ENCODE results near the gene SPTLC3.

SPTLC3 gene

GRCh38 chr20:13147071-13147963 lies 138.5 kb downstream of the SPTLC3 start:
- no peak for DNase-seq

GRCh38 chr20:13147971-13148370 lies 139.2 kb downstream of the SPTLC3 start:
- DNase-seq, result no peak

- DNase-seq, result no peak
Measured at GRCh38 chr20:13148402-13148801, 139.6 kb downstream of the SPTLC3 start.

- DNase-seq, result no peak
Measured at GRCh38 chr20:13148961-13149360, 140.2 kb downstream of the SPTLC3 start.

GRCh38 chr20:13149371-13150105 lies 140.8 kb downstream of the SPTLC3 start:
- no peak for DNase-seq

GRCh38 chr20:13158369-13158768 lies 149.6 kb downstream of the SPTLC3 start:
- no peak for DNase-seq

GRCh38 chr20:13159889-13160288 lies 151.1 kb downstream of the SPTLC3 start:
- DNase-seq, result no peak

- no peak for DNase-seq
Measured at GRCh38 chr20:13165203-13165602, 156.4 kb downstream of the SPTLC3 start.

- DNase-seq, result no peak
Measured at GRCh38 chr20:13166011-13166410, 157.2 kb downstream of the SPTLC3 start.

GRCh38 chr20:13166437-13166836 lies 157.7 kb downstream of the SPTLC3 start:
- no peak for DNase-seq

- DNase-seq, result no peak
Measured at GRCh38 chr20:13169086-13169485, 160.3 kb downstream of the SPTLC3 start.

GRCh38 chr20:13170771-13171170 lies 162.0 kb downstream of the SPTLC3 start:
- DNase-seq, result no peak

GRCh38 chr20:13173201-13173600 lies 164.4 kb downstream of the SPTLC3 start:
- no peak for DNase-seq

GRCh38 chr20:13174402-13174801 lies 165.6 kb downstream of the SPTLC3 start:
- no peak for DNase-seq

- no peak for DNase-seq
Measured at GRCh38 chr20:13180986-13181889, 172.5 kb downstream of the SPTLC3 start.

GRCh38 chr20:13183005-13183404 lies 174.2 kb downstream of the SPTLC3 start:
- DNase-seq, result no peak

- no peak for DNase-seq
Measured at GRCh38 chr20:13186043-13186774, 177.4 kb downstream of the SPTLC3 start.

GRCh38 chr20:13187899-13188298 lies 179.1 kb downstream of the SPTLC3 start:
- no peak for DNase-seq

- DNase-seq, result no peak
Measured at GRCh38 chr20:13199279-13199678, 190.5 kb downstream of the SPTLC3 start.

GRCh38 chr20:13200767-13201500 lies 192.2 kb downstream of the SPTLC3 start:
- peak; percentile 39 to 42 for DNase-seq

GRCh38 chr20:13202565-13202964 lies 193.8 kb downstream of the SPTLC3 start:
- no peak for DNase-seq

- DNase-seq, result no peak
Measured at GRCh38 chr20:13205425-13205824, 196.7 kb downstream of the SPTLC3 start.

All from NCI-H187 (cell line).